PFSK-1 (cell line): ENCODE measurements around the gene U2AF1L4.

ENCODE experiments used
- FOXP2 ChIP-seq: optimal IDR thresholded peaks from 2 replicates; pipeline ENCODE3; 2011; ENCODE audit warnings: borderline replicate concordance, control low read depth, inconsistent platforms; ENCODE audit not compliant: insufficient read depth; ENCODE audit errors: extremely low read length, extremely low read depth
- POLR2AphosphoS5 ChIP-seq: IDR thresholded peaks from 2 replicates; pipeline ENCODE4 v1.6.1; 2012; ENCODE audit warnings: low read depth, mild to moderate bottlenecking, control low read depth, low read length, moderate library complexity

DNA sequence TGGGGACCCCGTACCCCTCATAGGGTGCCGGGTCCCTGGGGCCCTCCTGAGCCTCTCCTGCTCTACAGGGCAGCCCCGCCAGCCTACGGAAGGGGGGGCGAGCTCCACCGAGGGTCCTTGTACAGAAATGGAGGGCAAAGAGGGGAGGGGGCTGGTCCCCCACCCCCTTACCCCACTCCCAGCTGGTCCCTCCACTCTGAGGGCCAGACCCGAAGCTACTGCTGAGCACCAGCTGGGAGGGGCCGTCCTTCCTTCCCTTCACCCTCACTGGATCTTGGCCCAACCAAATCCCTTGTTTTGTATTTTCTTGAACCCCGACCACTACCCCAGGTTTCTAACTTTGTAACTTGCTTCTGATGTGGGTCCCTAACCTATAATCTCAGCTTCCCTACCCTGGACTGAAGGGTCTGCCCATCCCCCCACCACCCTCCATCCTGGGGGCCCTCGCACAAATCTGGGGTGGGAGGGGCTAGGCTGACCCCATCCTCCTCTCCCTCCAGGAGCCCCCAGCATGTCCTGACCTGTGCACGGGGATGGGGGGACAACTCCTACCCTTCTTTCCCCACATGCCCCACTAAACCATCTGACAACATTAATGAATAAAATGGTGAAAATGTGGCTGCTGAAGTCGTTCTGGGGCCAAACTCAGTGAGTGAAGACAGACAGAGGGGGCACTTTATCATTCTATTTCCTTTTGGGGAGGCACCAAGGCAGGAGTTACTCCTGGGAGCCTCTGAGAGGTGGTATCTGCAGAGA is 43.2 kb upstream of the U2AF1L4 start:
- TF ChIP-seq FOXP2 (no peak), POLR2AphosphoS5 (no peak)
